ENCODE measurements around the gene CDH4. TPM values are rescaled to one million over a fixed set of nuclear protein-coding genes. Genes with fewer than 3 reads are reported as not detected.

The CDH4 gene
- polyA plus RNA-seq, 3 donors = 6.9 to 8.7 (median 7.9) TPM

- DNase-seq (ENCODE audit: extremely low read depth in 1 of 11, low read depth in 9 of 11, low spot score in 4 of 11) = no peak
These were observed 22.3 kb downstream of the CDH4 start for GRCh38 chr20:61274326-61274725.

GRCh38 chr20:61278296-61278695 is 26.2 kb downstream of the CDH4 start:
- no peak for DNase-seq (ENCODE audit: extremely low read depth in 1 of 11, low read depth in 9 of 11, low spot score in 4 of 11)

DNA sequence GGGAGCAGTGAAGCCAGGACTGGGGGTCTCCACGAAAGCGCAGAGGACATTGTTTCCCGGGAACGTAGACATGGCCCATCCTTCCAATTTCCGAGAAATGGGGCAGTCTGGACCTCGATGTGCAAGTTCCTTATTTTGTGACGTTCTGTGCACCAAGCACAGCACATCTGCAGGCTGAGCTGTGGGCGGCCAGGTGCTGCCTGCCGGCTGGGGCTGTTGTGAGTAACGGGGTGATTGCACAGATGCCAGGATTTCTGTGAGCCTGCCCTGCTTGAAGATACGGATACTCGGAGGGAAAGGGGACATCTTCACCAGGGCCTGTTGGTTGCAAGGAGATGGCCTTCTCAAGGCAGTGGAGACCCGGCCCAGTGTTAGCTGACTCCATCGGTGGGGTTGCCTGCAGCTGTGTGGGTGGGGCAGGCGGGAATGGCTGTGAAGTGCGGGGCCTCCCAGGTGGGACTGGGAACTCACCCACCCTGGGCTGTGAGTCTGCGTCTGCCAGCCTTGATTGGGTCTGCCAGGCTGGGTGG is 27.6 kb downstream of the CDH4 start:
- DNase-seq (ENCODE audit: extremely low read depth in 1 of 11, low read depth in 9 of 11, low spot score in 4 of 11) = no peak

DNA sequence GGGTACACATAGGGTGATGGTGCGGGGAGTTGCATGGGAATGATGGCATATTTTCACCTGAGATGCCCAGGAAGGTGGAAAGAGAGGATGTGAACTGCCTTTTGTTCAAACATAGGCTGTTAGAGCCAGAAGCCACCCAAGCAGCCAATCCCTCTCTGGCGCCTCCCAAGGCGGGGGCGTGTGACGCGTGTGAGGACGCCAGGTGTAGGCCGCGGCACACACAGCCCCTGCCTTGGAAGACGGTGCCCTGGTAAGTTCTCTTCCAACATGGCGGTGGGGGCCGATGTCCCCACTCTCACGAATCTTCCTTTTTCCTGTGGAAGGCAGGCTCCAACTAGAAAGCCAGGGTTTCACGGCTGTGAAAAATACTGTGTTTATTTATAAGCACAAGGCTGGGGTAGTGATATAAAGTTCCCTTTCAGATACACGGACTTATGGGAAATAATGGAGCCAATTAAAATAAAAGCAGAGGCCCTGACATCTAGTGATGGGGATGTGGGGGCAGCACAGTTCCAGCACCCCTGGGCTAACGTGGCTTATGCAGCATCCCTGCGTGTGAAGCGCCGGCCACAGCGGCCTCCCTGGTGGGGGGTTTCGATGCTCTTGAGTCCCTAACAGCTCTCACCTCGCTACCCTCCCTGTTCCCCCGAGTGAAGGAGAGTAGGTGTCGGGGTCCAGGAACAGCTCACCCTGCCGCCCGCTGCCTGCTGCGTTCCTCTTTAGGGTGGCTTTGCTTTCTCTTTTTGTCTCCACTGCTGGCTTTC is 28.3 kb downstream of the CDH4 start:
- no peak for DNase-seq (ENCODE audit: extremely low read depth in 1 of 11, low read depth in 9 of 11, low spot score in 4 of 11)

DNA sequence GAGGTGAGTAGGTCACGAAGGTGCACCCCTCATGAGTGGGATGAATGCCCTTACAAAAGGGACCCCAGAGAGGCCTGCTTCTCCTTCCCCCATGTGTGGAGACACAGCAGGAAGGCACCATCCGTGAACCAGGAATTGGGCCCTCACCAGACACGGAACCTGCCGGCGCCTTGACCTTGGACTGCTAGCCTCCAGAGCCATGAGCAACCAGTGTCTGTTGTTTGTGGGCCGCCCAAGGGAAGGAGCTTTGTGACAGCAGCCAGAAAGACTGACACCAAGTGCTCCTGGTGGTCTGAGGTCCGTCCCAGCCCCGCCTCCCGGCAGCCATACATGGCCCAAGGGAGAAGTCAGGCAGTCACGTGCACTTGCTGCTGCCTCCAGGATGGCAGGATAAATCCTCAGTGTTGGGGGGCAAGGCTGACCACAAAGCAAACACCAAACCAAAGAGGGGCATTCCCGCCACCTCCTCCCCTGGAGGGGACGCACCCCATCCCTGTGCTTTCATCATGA is 29.3 kb downstream of the CDH4 start:
- no peak for DNase-seq (ENCODE audit: extremely low read depth in 1 of 11, low read depth in 9 of 11, low spot score in 4 of 11)

DNA sequence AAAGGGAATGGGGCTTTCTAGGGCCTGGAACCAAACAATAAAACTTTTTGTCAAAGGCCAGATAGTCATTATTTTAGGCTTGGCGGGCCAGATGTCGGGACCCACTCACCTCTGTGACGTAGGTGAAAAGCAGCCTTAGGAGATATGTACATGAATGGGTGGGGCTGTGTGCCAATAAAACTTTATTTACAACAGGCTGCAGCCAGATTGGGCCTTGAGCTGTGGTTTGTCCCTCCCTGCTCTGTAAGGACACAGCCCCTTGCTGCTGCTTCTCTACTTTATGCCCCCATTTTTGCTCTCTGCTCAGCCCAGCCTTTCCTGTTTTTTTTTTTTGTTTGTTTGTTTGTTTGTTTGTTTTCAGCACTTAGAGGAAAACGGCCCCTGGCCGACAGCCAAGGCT is 32.7 kb downstream of the CDH4 start:
- no peak for DNase-seq (ENCODE audit: extremely low read depth in 1 of 11, low read depth in 9 of 11, low spot score in 4 of 11)

GRCh38 chr20:61285152-61285645 is 33.1 kb downstream of the CDH4 start:
- DNase-seq (ENCODE audit: extremely low read depth in 1 of 11, low read depth in 9 of 11, low spot score in 4 of 11) = no peak

DNA sequence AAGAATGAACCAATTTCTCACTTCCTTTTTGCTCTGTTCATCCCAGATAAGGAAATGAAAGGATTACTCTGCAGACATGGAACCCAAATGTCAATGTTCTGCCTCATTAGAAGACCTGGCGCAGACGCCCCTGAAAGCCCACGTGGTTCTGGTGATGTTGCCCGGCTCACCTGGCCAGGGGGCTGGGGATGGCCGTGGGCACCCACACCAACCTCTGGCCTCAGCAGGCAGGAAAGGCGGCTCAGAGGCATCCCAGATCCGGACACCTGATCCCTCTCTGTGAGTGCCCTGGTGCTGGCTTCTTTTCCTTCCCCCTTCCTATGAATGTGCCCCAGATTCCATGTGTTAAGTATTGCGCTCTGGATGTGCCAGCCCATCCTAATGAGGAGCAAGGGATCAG is 33.6 kb downstream of the CDH4 start:
- no peak for DNase-seq (ENCODE audit: extremely low read depth in 1 of 11, low read depth in 9 of 11, low spot score in 4 of 11)

- DNase-seq (ENCODE audit: extremely low read depth in 1 of 11, low read depth in 9 of 11, low spot score in 4 of 11) = no peak
These were observed 35.7 kb downstream of the CDH4 start for GRCh38 chr20:61287583-61288275.

DNA sequence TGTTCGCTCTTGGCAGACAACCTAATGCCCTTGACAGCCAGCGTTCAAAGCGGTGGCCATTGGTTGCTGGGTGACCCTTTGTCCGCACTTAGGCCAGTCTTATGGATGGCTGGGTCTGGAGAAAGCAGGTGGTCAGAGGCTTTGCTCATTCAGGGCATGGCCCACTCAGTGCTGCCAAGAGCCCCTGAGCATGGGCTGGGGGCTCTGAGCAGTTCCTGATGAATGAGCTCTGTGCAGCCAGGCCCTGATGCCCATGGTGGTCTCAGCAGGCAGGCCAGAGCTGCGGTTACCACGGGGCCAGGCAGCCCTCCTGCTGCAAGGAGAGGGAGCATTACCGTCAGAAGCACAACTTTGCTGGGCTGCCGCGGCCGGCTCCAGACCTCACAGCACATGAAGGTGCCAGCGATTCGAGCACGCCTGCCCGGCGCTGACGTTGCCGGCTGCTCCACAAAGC is 36.3 kb downstream of the CDH4 start:
- no peak for DNase-seq (ENCODE audit: extremely low read depth in 1 of 11, low read depth in 9 of 11, low spot score in 4 of 11)

GRCh38 chr20:61289166-61289565 is 37.1 kb downstream of the CDH4 start:
- no peak for DNase-seq (ENCODE audit: extremely low read depth in 1 of 11, low read depth in 9 of 11, low spot score in 4 of 11)

DNA sequence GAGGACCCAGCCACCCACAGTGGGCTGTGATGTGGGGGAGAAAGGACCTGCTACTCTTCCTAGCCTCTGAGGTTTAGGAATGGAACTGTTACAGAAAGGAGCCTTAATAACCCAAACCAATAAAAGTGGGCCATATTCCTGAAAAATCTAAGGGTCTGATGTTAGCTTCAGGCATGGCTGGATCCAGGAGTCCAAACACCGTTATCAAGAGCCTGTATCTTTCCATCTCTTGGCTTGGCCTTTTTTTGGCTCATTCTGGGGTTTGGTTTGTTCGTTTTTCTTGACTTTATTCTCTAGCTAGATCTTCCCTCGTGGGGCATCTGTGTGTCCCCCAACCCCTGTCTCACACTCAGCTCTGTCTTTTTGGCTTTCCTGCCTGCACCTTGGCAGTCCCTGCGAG is 38.7 kb downstream of the CDH4 start:
- DNase-seq (ENCODE audit: extremely low read depth in 1 of 11, low read depth in 9 of 11, low spot score in 4 of 11) = no peak

DNA sequence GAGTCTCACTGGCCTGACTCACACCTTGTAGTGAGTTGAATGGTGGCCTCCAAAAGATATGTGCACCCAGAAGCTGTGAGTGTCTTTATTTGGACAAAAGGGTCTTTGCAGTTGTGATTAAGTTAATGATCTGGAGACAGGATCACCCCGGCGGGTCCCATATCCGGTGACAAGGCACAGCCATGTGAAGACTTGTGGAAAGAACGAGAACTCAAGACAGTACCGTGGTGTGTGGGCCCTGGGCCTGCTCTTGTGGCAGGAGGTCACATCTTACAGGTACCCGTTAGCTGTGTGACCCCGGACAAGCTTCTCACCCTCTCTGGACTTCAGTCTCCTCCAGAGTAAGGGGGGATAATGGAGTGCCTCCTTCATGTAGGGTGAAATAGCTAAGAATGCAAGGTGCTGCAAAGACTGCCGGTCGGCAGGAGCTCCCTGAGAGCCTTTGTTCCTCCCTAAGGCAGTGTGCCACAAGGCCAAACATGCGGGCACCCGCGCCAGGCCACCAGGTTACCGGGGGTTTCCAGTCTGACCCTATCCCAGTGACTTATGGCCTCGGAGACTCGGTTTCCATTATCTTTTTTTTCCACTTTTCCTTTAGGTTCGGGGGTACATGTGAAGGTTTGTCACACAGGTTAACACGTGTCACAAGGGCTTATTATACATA is 39.2 kb downstream of the CDH4 start:
- DNase-seq (ENCODE audit: extremely low read depth in 1 of 11, low read depth in 9 of 11, low spot score in 4 of 11) = no peak

GRCh38 chr20:61292391-61292790 is 40.3 kb downstream of the CDH4 start:
- no peak for DNase-seq (ENCODE audit: extremely low read depth in 1 of 11, low read depth in 9 of 11, low spot score in 4 of 11)

- no peak for DNase-seq (ENCODE audit: extremely low read depth in 1 of 11, low read depth in 9 of 11, low spot score in 4 of 11)
These were observed 41.0 kb downstream of the CDH4 start for GRCh38 chr20:61292821-61293612.

DNA sequence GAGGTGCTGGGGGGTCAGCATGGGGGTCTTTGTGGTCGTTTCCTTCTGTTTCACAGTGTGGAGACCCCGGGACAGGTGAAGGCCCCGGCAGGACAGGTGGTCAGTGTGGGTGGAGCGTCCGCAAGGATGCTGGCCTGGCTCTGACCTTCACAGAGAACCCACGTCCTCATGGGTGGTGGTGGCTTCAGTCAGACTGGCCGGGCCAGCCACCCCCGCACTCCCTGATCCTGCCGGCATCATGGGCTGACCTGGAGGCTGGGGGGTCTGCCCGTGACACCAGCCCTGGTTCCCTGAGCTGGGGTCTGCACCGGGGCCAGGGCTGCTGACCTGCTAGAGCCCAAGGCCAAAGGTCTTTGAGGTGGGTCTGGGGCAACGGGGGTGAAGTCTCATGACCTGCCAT is 41.9 kb downstream of the CDH4 start:
- no peak for DNase-seq (ENCODE audit: extremely low read depth in 1 of 11, low read depth in 9 of 11, low spot score in 4 of 11)

DNA sequence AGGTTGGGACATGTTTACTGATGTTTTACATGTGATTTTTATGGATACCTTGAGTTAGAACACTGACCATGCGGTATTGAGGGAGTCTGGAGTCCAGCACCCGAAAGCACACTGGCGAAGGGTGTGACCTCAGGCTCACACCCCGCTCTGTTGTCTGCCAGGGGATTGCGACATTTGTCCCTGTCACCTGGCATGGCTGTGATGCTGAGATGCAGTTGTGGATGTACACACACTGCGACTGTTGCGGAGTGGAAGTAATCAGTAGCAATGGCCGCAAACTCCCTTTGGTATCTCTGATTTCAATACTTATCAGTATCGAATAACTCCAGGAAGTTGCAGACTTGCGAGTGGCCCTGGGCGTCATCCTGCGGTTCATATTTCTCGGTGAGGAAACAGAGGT is 43.2 kb downstream of the CDH4 start:
- DNase-seq (ENCODE audit: extremely low read depth in 1 of 11, low read depth in 9 of 11, low spot score in 4 of 11) = no peak

DNA sequence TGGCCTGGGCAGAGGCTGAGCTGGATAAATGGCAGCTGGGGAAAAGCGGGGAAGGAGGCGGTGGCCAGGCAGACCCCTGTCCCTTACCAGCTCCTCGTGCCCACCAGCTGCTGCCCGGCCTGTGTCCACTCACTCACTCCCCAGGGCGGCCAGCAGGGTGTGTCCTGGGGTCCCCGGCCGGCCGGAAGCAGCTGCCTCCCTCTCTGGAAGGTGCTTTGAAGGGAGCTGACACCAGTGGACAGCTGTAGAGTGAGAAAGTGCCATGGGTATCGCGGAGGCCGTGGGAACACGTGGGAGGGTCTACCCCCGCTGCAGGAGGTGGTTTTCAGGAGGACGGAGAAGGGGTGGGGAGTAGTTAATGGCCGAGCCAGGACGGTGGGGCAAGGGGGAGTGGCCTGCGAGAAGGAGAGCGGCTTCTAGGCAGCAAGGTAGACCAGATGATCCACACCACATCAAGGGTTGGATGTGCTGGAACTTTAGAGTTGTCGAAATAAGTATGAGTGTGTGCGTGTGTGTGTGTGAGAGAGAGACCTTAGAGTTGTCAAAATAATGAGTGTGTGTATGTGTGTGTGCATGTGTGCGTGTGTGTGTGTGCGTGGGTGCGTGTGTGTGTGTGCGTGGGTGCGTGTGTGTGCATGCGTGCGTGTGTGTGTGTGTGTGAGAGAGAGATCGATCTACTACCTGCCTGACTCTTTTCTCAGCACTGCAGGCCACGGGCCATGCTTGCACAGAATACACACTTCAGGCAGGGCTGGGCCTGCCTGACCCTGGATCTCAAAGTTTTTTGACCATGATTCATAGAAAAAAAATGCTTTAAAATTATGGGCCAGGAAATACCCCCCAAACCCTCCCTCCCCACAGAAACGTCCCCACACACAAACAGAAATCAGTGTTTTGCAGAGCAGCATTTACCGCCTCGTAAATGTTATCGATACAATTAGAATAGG is 43.9 kb downstream of the CDH4 start:
- no peak for DNase-seq (ENCODE audit: extremely low read depth in 1 of 11, low read depth in 9 of 11, low spot score in 4 of 11)

All from renal cortex interstitium (tissue), 11 donors.